ENCODE data around the gene TMEM259. TPM values are rescaled to one million over a fixed set of nuclear protein-coding genes. Genes with fewer than 3 reads are reported as not detected.
A peak's percentile ranks its signal among the peaks of the same experiment; 100 is the strongest.

The TMEM259 gene
- total and polyA plus RNA-seq, 2 experiments from 2014 or later: 82.8 to 196 TPM

GRCh38 chr19:1041272-1041834, 20.4 kb upstream of the TMEM259 start:
- peaks cover 4% of the 10 kb centered on the region; the same call in 1 of the 3 replicates for H3K9me3 Mint-ChIP-seq
- H3K27ac Mint-ChIP-seq: no peak overlapping the region
- Histone ChIP-seq H3K4me3 (peak overlapping the region; percentile 91), H2AFZ (no peak overlapping the region), H3K27me3 (ENCODE audit: insufficient read depth) (no peaks in the 10 kb centered on the region), H3K27ac (ENCODE audit: low read depth) (no peak overlapping the region), H3K4me2 (peak overlapping the region; percentile 95), H4K20me1 (replicated peaks; ENCODE audit: insufficient read depth) (no peaks in the 10 kb centered on the region; the same call in 1 of the 2 replicates), H3K36me3 (ENCODE audit: insufficient read depth) (peaks cover 16% of the 10 kb centered on the region; the same call in 1 of the 2 replicates), H3F3A (replicated peaks; ENCODE audit: low read depth) (peaks cover 33% of the 10 kb centered on the region), H3K9me2 (ENCODE audit: insufficient read depth) (no peaks in the 10 kb centered on the region), H3K79me2 (replicated peaks; ENCODE audit: insufficient read depth) (no peaks in the 10 kb centered on the region), H3K4me1 (ENCODE audit: insufficient read depth) (peaks cover 10% of the 10 kb centered on the region)
- peak overlapping the region; percentile 89 for H3K4me3 Mint-ChIP-seq
- no peak for DNase-seq (ENCODE audit: low spot score)
- H3K27me3 Mint-ChIP-seq (ENCODE audit: insufficient read depth, low read depth, poor library complexity): peaks cover 36% of the 10 kb centered on the region
- peaks cover 36% of the 10 kb centered on the region for H3K36me3 Mint-ChIP-seq (ENCODE audit: low read depth)
- H3K4me1 Mint-ChIP-seq: peaks cover 15% of the 10 kb centered on the region
- no peak for ATAC-seq
- TF ChIP-seq EZH2phosphoT487 (IDR thresholded peaks at IDR 0.05; ENCODE audit: unreplicated experiment) (no peak), EZH2 (IDR thresholded peaks at IDR 0.05; ENCODE audit: low read depth, unreplicated experiment) (no peak)

GRCh38 chr19:1040476-1041271, 19.8 kb upstream of the TMEM259 start:
- Histone ChIP-seq H2AFZ (peak overlapping the region; percentile 90; the same call in 1 of the 2 replicates), H3K4me2 (peak overlapping the region; percentile 95), H3K27ac (ENCODE audit: low read depth) (peak overlapping the region; percentile 84; the same call in 1 of the 2 replicates), H3K27me3 (ENCODE audit: insufficient read depth) (no peaks in the 10 kb centered on the region), H3K9me2 (ENCODE audit: insufficient read depth) (no peaks in the 10 kb centered on the region), H4K20me1 (replicated peaks; ENCODE audit: insufficient read depth) (peaks cover under 1% of the 10 kb centered on the region; the same call in 1 of the 2 replicates), H3F3A (replicated peaks; ENCODE audit: low read depth) (peaks cover 33% of the 10 kb centered on the region), H3K79me2 (replicated peaks; ENCODE audit: insufficient read depth) (no peaks in the 10 kb centered on the region), H3K4me3 (peak overlapping the region; percentile 91), H3K36me3 (ENCODE audit: insufficient read depth) (peaks cover 16% of the 10 kb centered on the region; the same call in 1 of the 2 replicates), H3K4me1 (ENCODE audit: insufficient read depth) (peaks cover 10% of the 10 kb centered on the region)
- peaks cover 41% of the 10 kb centered on the region for H3K27me3 Mint-ChIP-seq (ENCODE audit: insufficient read depth, low read depth, poor library complexity)
- DNase-seq (ENCODE audit: low spot score): peak; percentile 98
- peaks cover 4% of the 10 kb centered on the region; the same call in 2 of the 3 replicates for H3K9me3 Mint-ChIP-seq
- H3K27ac Mint-ChIP-seq: peak overlapping the region; percentile 86
- peaks cover 43% of the 10 kb centered on the region for H3K36me3 Mint-ChIP-seq (ENCODE audit: low read depth)
- peaks cover 15% of the 10 kb centered on the region for H3K4me1 Mint-ChIP-seq
- peak; percentile 47 for ATAC-seq
- TF ChIP-seq EZH2phosphoT487 (IDR thresholded peaks at IDR 0.05; ENCODE audit: unreplicated experiment) (no peak), CREB1 (CRISPR knock-in tag; IDR thresholded peaks at IDR 0.05; ENCODE audit: low read depth) (peak; percentile 78), JUNB (IDR thresholded peaks at IDR 0.05; ENCODE audit: unreplicated experiment) (no peak), POLR2AphosphoS5 (IDR thresholded peaks at IDR 0.05; ENCODE audit: low read depth) (no peak; the same call in 1 of the 2 replicates)
- TF ChIP-seq, protein P1, sequence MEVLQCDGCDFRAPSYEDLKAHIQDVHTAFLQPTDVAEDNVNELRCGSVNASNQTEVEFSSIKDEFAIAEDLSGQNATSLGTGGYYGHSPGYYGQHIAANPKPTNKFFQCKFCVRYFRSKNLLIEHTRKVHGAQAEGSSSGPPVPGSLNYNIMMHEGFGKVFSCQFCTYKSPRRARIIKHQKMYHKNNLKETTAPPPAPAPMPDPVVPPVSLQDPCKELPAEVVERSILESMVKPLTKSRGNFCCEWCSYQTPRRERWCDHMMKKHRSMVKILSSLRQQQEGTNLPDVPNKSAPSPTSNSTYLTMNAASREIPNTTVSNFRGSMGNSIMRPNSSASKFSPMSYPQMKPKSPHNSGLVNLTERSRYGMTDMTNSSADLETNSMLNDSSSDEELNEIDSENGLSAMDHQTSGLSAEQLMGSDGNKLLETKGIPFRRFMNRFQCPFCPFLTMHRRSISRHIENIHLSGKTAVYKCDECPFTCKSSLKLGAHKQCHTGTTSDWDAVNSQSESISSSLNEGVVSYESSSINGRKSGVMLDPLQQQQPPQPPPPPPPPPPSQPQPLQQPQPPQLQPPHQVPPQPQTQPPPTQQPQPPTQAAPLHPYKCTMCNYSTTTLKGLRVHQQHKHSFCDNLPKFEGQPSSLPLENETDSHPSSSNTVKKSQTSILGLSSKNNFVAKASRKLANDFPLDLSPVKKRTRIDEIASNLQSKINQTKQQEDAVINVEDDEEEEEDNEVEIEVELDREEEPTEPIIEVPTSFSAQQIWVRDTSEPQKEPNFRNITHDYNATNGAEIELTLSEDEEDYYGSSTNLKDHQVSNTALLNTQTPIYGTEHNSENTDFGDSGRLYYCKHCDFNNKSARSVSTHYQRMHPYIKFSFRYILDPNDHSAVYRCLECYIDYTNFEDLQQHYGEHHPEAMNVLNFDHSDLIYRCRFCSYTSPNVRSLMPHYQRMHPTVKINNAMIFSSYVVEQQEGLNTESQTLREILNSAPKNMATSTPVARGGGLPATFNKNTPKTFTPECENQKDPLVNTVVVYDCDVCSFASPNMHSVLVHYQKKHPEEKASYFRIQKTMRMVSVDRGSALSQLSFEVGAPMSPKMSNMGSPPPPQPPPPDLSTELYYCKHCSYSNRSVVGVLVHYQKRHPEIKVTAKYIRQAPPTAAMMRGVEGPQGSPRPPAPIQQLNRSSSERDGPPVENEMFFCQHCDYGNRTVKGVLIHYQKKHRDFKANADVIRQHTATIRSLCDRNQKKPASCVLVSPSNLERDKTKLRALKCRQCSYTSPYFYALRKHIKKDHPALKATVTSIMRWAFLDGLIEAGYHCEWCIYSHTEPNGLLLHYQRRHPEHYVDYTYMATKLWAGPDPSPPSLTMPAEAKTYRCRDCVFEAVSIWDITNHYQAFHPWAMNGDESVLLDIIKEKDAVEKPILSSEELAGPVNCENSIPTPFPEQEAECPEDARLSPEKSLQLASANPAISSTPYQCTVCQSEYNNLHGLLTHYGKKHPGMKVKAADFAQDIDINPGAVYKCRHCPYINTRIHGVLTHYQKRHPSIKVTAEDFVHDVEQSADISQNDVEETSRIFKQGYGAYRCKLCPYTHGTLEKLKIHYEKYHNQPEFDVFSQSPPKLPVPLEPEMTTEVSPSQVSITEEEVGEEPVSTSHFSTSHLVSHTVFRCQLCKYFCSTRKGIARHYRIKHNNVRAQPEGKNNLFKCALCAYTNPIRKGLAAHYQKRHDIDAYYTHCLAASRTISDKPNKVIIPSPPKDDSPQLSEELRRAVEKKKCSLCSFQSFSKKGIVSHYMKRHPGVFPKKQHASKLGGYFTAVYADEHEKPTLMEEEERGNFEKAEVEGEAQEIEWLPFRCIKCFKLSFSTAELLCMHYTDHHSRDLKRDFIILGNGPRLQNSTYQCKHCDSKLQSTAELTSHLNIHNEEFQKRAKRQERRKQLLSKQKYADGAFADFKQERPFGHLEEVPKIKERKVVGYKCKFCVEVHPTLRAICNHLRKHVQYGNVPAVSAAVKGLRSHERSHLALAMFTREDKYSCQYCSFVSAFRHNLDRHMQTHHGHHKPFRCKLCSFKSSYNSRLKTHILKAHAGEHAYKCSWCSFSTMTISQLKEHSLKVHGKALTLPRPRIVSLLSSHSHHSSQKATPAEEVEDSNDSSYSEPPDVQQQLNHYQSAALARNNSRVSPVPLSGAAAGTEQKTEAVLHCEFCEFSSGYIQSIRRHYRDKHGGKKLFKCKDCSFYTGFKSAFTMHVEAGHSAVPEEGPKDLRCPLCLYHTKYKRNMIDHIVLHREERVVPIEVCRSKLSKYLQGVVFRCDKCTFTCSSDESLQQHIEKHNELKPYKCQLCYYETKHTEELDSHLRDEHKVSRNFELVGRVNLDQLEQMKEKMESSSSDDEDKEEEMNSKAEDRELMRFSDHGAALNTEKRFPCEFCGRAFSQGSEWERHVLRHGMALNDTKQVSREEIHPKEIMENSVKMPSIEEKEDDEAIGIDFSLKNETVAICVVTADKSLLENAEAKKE (CRISPR knock-in tag; IDR thresholded peaks at IDR 0.05): no peak
- peak overlapping the region; percentile 89 for H3K4me3 Mint-ChIP-seq

Measured in GM23338 (cell line).